Endodermal cell (in vitro differentiated cells): ENCODE measurements around the gene BET1. TPM values are rescaled to one million over a fixed set of nuclear protein-coding genes. Genes with fewer than 3 reads are reported as not detected.

Source experiments
- DNase-seq: peaks from one replicate; pipeline ENCODE4 v3.0.0-alpha.2; 2017
- H3K27ac ChIP-seq: 2 replicates; pipeline ENCODE4 v1.5.1; 2013; ENCODE audit warnings: mild to moderate bottlenecking, low read depth, low read length, moderate library complexity
- H3K27me3 ChIP-seq: 2 replicates; pipeline ENCODE4 v1.6.1; 2013; ENCODE audit warnings: mild to moderate bottlenecking, low read length, moderate library complexity; ENCODE audit not compliant: insufficient read depth, control insufficient read depth, poor library complexity, severe bottlenecking
- H3K36me3 ChIP-seq: 2 replicates; pipeline ENCODE4 v1.7.0; 2013; ENCODE audit warnings: mild to moderate bottlenecking, low read length, moderate library complexity; ENCODE audit not compliant: control insufficient read depth, insufficient read depth
- H3K4me1 ChIP-seq: one replicate; pipeline ENCODE4 v1.7.0; 2013; ENCODE audit warnings: low read length; ENCODE audit not compliant: control insufficient read depth, insufficient read depth
- H3K4me3 ChIP-seq: 2 replicates; pipeline ENCODE4 v1.5.1; 2013; ENCODE audit warnings: mild to moderate bottlenecking, low read length, moderate library complexity
- H3K9ac ChIP-seq: 2 replicates; pipeline ENCODE4 v1.6.1; 2013; ENCODE audit warnings: mild to moderate bottlenecking, low read length, moderate library complexity; ENCODE audit not compliant: poor library complexity, severe bottlenecking; ENCODE audit errors: extremely low read depth
- H3K9me3 ChIP-seq: 2 replicates; pipeline ENCODE4 v1.6.1; 2013; ENCODE audit warnings: mild to moderate bottlenecking, low read length, moderate library complexity; ENCODE audit not compliant: control insufficient read depth
- H3K27ac Mint-ChIP-seq: 2 replicates; pipeline ENCODE4 v1.8.0; 2020; ENCODE audit warnings: mixed read lengths
- H3K27me3 Mint-ChIP-seq: 2 replicates; pipeline ENCODE4 v1.8.0; 2021; ENCODE audit warnings: mild to moderate bottlenecking, mixed read lengths; ENCODE audit not compliant: insufficient read depth
- H3K36me3 Mint-ChIP-seq: 2 replicates; pipeline ENCODE4 v1.8.0; 2020; ENCODE audit warnings: low read depth, mixed read lengths
- H3K4me1 Mint-ChIP-seq: 2 replicates; pipeline ENCODE4 v1.8.0; 2020; ENCODE audit warnings: mixed read lengths
- H3K4me3 Mint-ChIP-seq: 2 replicates; pipeline ENCODE4 v1.8.0; 2020; ENCODE audit warnings: mild to moderate bottlenecking, moderate library complexity, mixed read lengths
- H3K9me3 Mint-ChIP-seq: 2 replicates; pipeline ENCODE4 v1.8.0; 2020; ENCODE audit warnings: mild to moderate bottlenecking, mixed read lengths
- CTCF ChIP-seq: fragments of 200-600 bp; sonication (generic); conservative IDR thresholded peaks from 2 replicates; pipeline ENCODE4 v1.5.0; 2021; ENCODE audit warnings: antibody characterized with exemption, mild to moderate bottlenecking
- WGBS, 2 experiments: methylation state at CpG; one replicate each; pipeline versions ENCODE4 v1.1.5 to v1.1.7; 2013; ENCODE audit warnings: missing lambda C conversion rate in 2 of 2, mixed read lengths in 1 of 2; ENCODE audit not compliant: insufficient coverage in 1 of 2, insufficient read length in 1 of 2; 5-methylcytosine and 5-hydroxymethylcytosine counted together
- total RNA-seq, 2 donors: library from RNA; stranded (reverse); fragmentation: NEBNext Ultra II Directional in 1 of 2; extraction: Animal tissue kit (Norgen Biotek cat#: 25700) in 1 of 2; gene quantifications; 2 replicates in 1 of 2; 3 replicates in 1 of 2; pipeline ENCODE4 v1.2.1, GENCODE V29; 2021

The BET1 gene
- total RNA-seq, 2 donors from 2014 or later, result 27.6 to 36.3 TPM

- Mint-ChIP-seq H3K4me3 (no peak overlapping the region), H3K36me3 (no peaks in the 10 kb centered on the region), H3K27ac (no peak overlapping the region), H3K27me3 (no peaks in the 10 kb centered on the region), H3K9me3 (no peaks in the 10 kb centered on the region), H3K4me1 (peaks cover 32% of the 10 kb centered on the region)
- Histone ChIP-seq H3K9ac (no peak overlapping the region), H3K9me3 (no peaks in the 10 kb centered on the region), H3K36me3 (no peaks in the 10 kb centered on the region), H3K27me3 (no peaks in the 10 kb centered on the region), H3K4me1 (peaks cover 10% of the 10 kb centered on the region), H3K4me3 (no peak overlapping the region), H3K27ac (no peak overlapping the region)
- DNase-seq, result no peak
- no peak for TF ChIP-seq CTCF
These were observed 37.4 kb upstream of the BET1 start for GRCh38 chr7:94041529-94041928.

GRCh38 chr7:94040254-94040653 lies 36.1 kb upstream of the BET1 start:
- WGBS, 2 experiments, result 40 to 81% methylated on average over 1 to 2 of the region's 2 CpGs
- no peak overlapping the region for H3K9ac ChIP-seq
- Mint-ChIP-seq H3K27me3 (no peaks in the 10 kb centered on the region), H3K4me1 (peaks cover 32% of the 10 kb centered on the region), H3K36me3 (no peaks in the 10 kb centered on the region), H3K27ac (no peak overlapping the region), H3K4me3 (no peak overlapping the region), H3K9me3 (no peaks in the 10 kb centered on the region)
- H3K4me3 ChIP-seq, result no peak overlapping the region
- H3K9me3 ChIP-seq, result no peaks in the 10 kb centered on the region
- no peaks in the 10 kb centered on the region for H3K36me3 ChIP-seq
- no peak for TF ChIP-seq CTCF
- peaks cover 10% of the 10 kb centered on the region for H3K4me1 ChIP-seq
- H3K27me3 ChIP-seq, result no peaks in the 10 kb centered on the region
- DNase-seq, result no peak
- peak overlapping the region; percentile 52 for H3K27ac ChIP-seq

GRCh38 chr7:94039368-94040035 lies 35.3 kb upstream of the BET1 start:
- DNase-seq, result no peak
- no peaks in the 10 kb centered on the region for H3K36me3 ChIP-seq
- Mint-ChIP-seq H3K4me1 (peaks cover 32% of the 10 kb centered on the region), H3K4me3 (no peak overlapping the region), H3K36me3 (no peaks in the 10 kb centered on the region), H3K27ac (no peak overlapping the region), H3K9me3 (no peaks in the 10 kb centered on the region), H3K27me3 (no peaks in the 10 kb centered on the region)
- TF ChIP-seq CTCF, result no peak
- H3K9me3 ChIP-seq, result no peaks in the 10 kb centered on the region
- H3K27ac ChIP-seq, result peak overlapping the region; percentile 52
- peaks cover 10% of the 10 kb centered on the region for H3K4me1 ChIP-seq
- no peak overlapping the region for H3K9ac ChIP-seq
- H3K4me3 ChIP-seq, result no peak overlapping the region
- 63 to 82% methylated on average over 3 to 8 of the region's 9 CpGs for WGBS, 2 experiments
- H3K27me3 ChIP-seq, result no peaks in the 10 kb centered on the region
